AG04449 (cell line): ENCODE measurements around the gene CTAGE8.
"Not testable (repeated sequence)": the region's sequence is repeated elsewhere in the genome, so short reads cannot be mapped to it uniquely, and the experiment has no call there.

Experiments
- CTCF ChIA-PET: fragments of 350-600 bp; formaldehyde crosslinking; extraction: SDS; loops from one replicate; lab custom pipeline; 2021; ENCODE audit warnings: antibody characterized with exemption; lab: Yijun Ruan, JAX
- POLR2A ChIA-PET: fragments of 400-600, 350-600 bp; formaldehyde crosslinking; extraction: SDS; loops from one replicate; lab custom pipeline; 2020; ENCODE audit warnings: antibody characterized with exemption, inconsistent platforms; lab: Yijun Ruan, JAX
- DNase-seq: peaks from one replicate; pipeline ENCODE4 v3.0.0-alpha.2; 2010; ENCODE audit warnings: low read depth, low spot score
- H3K4me3 ChIP-seq: 2 replicates; pipeline ENCODE4 v1.5.1; 2011; ENCODE audit warnings: low read depth, mild to moderate bottlenecking, control low read depth, low read length
- CTCF ChIP-seq: IDR thresholded peaks from one replicate; pipeline ENCODE4 v1.5.1; 2011; ENCODE audit warnings: mild to moderate bottlenecking, moderate library complexity, low read length, control low read depth, inconsistent platforms; ENCODE audit not compliant: insufficient read depth; ENCODE audit errors: missing control alignments

Gene CTAGE8

GRCh38 chr7:144280010-144280409 is 10.9 kb upstream of the CTAGE8 start:
- DNase-seq, H3K4me3 ChIP-seq, POLR2A ChIA-PET, CTCF ChIA-PET: not testable (repeated sequence)

- CTCF ChIA-PET, H3K4me3 ChIP-seq, DNase-seq, POLR2A ChIA-PET: not testable (repeated sequence)
These were observed 6.2 kb upstream of the CTAGE8 start for GRCh38 chr7:144275281-144275680.

GRCh38 chr7:144264692-144265091 is 4.4 kb downstream of the CTAGE8 start, which contains the start of gene OR2A7:
Gene OR2A7, minus strand, starts transcription at chr7:144264792. Its CDS starts 5,164 bp downstream, at chr7:144259628.
- DNase-seq, H3K4me3 ChIP-seq, CTCF ChIA-PET, POLR2A ChIA-PET: not testable (repeated sequence)

- H3K4me3 ChIP-seq, CTCF ChIA-PET, POLR2A ChIA-PET, DNase-seq: not testable (repeated sequence)
These were observed 7.0 kb downstream of the CTAGE8 start for GRCh38 chr7:144262128-144262527.

GRCh38 chr7:144259067-144259466 is 10.0 kb downstream of the CTAGE8 start:
- H3K4me3 ChIP-seq, DNase-seq, POLR2A ChIA-PET, CTCF ChIA-PET: not testable (repeated sequence)

- no peak for DNase-seq
- no peak for TF ChIP-seq CTCF
- no peak overlapping the region for H3K4me3 ChIP-seq
- ChIA-PET POLR2A (no interaction called here), CTCF (no interaction called here)
These were observed 13.0 kb downstream of the CTAGE8 start for GRCh38 chr7:144256112-144256511.

- POLR2A ChIA-PET: no interaction called here
- no peak overlapping the region for H3K4me3 ChIP-seq
- TF ChIP-seq CTCF: no peak
- no peak for DNase-seq
- CTCF ChIA-PET: no interaction called here
These were observed 13.6 kb downstream of the CTAGE8 start for GRCh38 chr7:144255471-144255897.

GRCh38 chr7:144252307-144252706 is 16.8 kb downstream of the CTAGE8 start:
- DNase-seq, POLR2A ChIA-PET, CTCF ChIA-PET, H3K4me3 ChIP-seq: not testable (repeated sequence)

- CTCF ChIA-PET, H3K4me3 ChIP-seq, POLR2A ChIA-PET, DNase-seq: not testable (repeated sequence)
These were observed 21.3 kb downstream of the CTAGE8 start for GRCh38 chr7:144247674-144248330.

- POLR2A ChIA-PET, CTCF ChIA-PET, H3K4me3 ChIP-seq, DNase-seq: not testable (repeated sequence)
These were observed 22.1 kb downstream of the CTAGE8 start for GRCh38 chr7:144246967-144247366.

GRCh38 chr7:144245372-144245771 is 23.7 kb downstream of the CTAGE8 start:
- DNase-seq, H3K4me3 ChIP-seq, POLR2A ChIA-PET, CTCF ChIA-PET: not testable (repeated sequence)

GRCh38 chr7:144239365-144239764 is 29.7 kb downstream of the CTAGE8 start, which contains the start of gene OR2A42:
Gene OR2A42, minus strand, starts transcription at chr7:144239605. Its CDS starts 6,762 bp downstream, at chr7:144232843.
- H3K4me3 ChIP-seq, CTCF ChIA-PET, POLR2A ChIA-PET, DNase-seq: not testable (repeated sequence)

- DNase-seq, POLR2A ChIA-PET, CTCF ChIA-PET, H3K4me3 ChIP-seq: not testable (repeated sequence)
These were observed 30.5 kb downstream of the CTAGE8 start for GRCh38 chr7:144238530-144239082.

GRCh38 chr7:144233039-144233438 is 36.0 kb downstream of the CTAGE8 start:
- H3K4me3 ChIP-seq, POLR2A ChIA-PET: not testable (repeated sequence)

GRCh38 chr7:144231027-144231426 is 38.1 kb downstream of the CTAGE8 start:
- DNase-seq, H3K4me3 ChIP-seq, CTCF ChIA-PET, POLR2A ChIA-PET: not testable (repeated sequence)

More at GRCh38 chr7:144233039-144233438, 36.0 kb downstream of the CTAGE8 start:
- DNase-seq, CTCF ChIA-PET: not testable (repeated sequence)
